MCF 10A (cell line): ENCODE data around the gene RNF214. TPM values are rescaled to one million over a fixed set of nuclear protein-coding genes. Genes with fewer than 3 reads are reported as not detected.

ENCODE experiments used
- BruUV-seq: library from RNA; stranded (reverse); fragments of 400-500 nt; replicated peaks from 2 replicates; lab custom pipeline; 2021; lab: Mats Ljungman, UMichigan
- CTCF ChIA-PET: fragments of 300-600 bp; sonication (Branson Sonifier 250); formaldehyde crosslinking; extraction: SDS; loops from one replicate; lab custom pipeline; 2021; ENCODE audit warnings: antibody characterized with exemption, inconsistent platforms; lab: Yijun Ruan, JAX
- POLR2A ChIA-PET: fragments of 300-600, 350-650 bp; sonication (Branson Sonifier 250); formaldehyde crosslinking; extraction: SDS; loops from one replicate; lab custom pipeline; 2020; ENCODE audit warnings: antibody characterized with exemption, inconsistent platforms; lab: Yijun Ruan, JAX
- DNase-seq: peaks from one replicate; pipeline ENCODE4 v3.0.0-alpha.2; 2018; ENCODE audit not compliant: unreplicated experiment
- H3K27ac Mint-ChIP-seq: one replicate; pipeline ENCODE4 v1.8.0; 2022; ENCODE audit warnings: mild to moderate bottlenecking, low read depth, mixed read lengths; ENCODE audit not compliant: unreplicated experiment
- H3K27me3 Mint-ChIP-seq: one replicate; pipeline ENCODE4 v1.8.0; 2022; ENCODE audit warnings: mixed read lengths; ENCODE audit not compliant: insufficient read depth, unreplicated experiment
- H3K36me3 Mint-ChIP-seq: one replicate; pipeline ENCODE4 v1.8.0; 2022; ENCODE audit warnings: mild to moderate bottlenecking, moderate library complexity, mixed read lengths; ENCODE audit not compliant: insufficient read depth, unreplicated experiment
- H3K4me1 Mint-ChIP-seq: one replicate; pipeline ENCODE4 v1.8.0; 2022; ENCODE audit warnings: mixed read lengths; ENCODE audit not compliant: insufficient read depth, unreplicated experiment
- H3K4me3 Mint-ChIP-seq: one replicate; pipeline ENCODE4 v1.8.0; 2022; ENCODE audit warnings: mild to moderate bottlenecking, moderate library complexity, mixed read lengths; ENCODE audit not compliant: unreplicated experiment
- H3K9me3 Mint-ChIP-seq: one replicate; pipeline ENCODE4 v1.8.0; 2022; ENCODE audit warnings: mixed read lengths; ENCODE audit not compliant: unreplicated experiment
- intact Hi-C: fragments of 100-400 bp; cut with micrococcal nuclease; formaldehyde crosslinking; loops from 2 replicates; pipeline ENCODE4 v1.14.1; 2022
- total RNA-seq: library from RNA; stranded (reverse); gene quantifications from 2 replicates; pipeline ENCODE4 v1.2.3, GENCODE V29; 2022
- TF ChIP-seq, protein P1 (sequence below): fragments of 200-600 bp; IDR thresholded peaks from one replicate; pipeline ENCODE4 v1.8.0; 2022; ENCODE audit warnings: antibody characterized with exemption, mild to moderate bottlenecking; ENCODE audit not compliant: unreplicated experiment

Gene RNF214
- total RNA-seq, 1 experiment from 2014 or later: 23.3 TPM

DNA sequence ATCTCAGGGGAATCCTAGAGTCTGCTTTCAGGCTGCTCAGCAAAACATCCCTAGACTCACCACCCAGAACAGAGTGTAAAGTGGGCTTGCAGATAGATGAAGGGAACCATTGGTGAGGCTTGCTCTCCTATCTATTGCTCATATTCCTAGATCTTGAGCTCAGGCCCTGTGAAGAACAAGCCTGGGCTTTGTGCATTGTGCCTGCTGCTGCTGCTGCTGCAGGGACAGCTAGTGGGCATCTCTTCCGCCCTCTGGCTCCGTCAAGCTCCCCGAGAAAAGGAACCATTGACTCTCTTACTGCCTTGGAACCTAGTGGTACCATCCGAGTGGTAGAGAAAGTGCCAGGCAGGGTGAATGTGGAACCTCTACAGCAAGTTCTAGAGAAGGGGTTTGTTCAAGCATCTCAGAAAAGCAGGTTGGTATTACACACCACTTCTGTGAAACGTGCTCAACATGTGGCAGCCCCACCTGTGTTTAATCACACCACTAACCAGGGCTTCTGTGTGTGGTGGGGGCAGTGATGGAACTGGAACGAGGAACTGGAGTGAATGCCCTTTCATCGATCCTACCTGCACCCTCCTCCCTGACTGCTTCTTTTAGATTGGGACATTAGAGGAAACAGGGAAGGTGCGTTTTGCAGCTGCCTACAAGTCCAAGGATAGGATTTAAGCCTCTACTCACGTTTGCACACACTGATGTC is 63.1 kb downstream of the RNF214 start:
- Mint-ChIP-seq H3K36me3 (peaks cover 13% of the 10 kb centered on the region), H3K9me3 (no peaks in the 10 kb centered on the region), H3K27me3 (no peaks in the 10 kb centered on the region), H3K4me1 (peaks cover under 1% of the 10 kb centered on the region), H3K4me3 (no peak overlapping the region), H3K27ac (no peak overlapping the region)
- BruUV-seq: no TSS peak
- ChIA-PET POLR2A (interaction anchor here (0.6 to 1.0 kb wide), 3 partner anchors 8 to 10 kb away, joined by 3 to 6 read pairs (median 3); no protein-coding TSS in a partner anchor), CTCF (no interaction called here)
- intact Hi-C loops: no loop called here
- no peak for DNase-seq
- TF ChIP-seq, protein P1, sequence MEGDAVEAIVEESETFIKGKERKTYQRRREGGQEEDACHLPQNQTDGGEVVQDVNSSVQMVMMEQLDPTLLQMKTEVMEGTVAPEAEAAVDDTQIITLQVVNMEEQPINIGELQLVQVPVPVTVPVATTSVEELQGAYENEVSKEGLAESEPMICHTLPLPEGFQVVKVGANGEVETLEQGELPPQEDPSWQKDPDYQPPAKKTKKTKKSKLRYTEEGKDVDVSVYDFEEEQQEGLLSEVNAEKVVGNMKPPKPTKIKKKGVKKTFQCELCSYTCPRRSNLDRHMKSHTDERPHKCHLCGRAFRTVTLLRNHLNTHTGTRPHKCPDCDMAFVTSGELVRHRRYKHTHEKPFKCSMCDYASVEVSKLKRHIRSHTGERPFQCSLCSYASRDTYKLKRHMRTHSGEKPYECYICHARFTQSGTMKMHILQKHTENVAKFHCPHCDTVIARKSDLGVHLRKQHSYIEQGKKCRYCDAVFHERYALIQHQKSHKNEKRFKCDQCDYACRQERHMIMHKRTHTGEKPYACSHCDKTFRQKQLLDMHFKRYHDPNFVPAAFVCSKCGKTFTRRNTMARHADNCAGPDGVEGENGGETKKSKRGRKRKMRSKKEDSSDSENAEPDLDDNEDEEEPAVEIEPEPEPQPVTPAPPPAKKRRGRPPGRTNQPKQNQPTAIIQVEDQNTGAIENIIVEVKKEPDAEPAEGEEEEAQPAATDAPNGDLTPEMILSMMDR: no peak

DNA sequence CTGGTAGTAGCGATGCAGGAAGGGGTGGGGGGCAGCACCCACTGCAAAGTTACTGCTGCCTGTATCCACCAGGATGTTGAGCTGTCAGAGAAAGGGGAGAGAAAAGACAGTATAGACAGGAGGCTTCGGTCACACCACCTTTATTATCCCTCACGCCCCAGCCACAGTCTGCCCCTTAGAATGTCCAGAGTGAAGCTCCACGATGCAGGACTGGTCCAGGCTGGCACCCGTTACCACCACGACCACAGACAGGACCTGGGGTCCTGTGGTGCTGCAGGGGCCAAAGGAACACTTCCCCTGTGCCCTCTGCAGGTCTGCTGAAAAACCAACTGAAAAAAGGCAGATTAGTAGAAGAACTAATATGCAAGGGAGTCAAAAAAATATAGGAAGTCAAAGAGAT is 64.4 kb downstream of the RNF214 start:
- DNase-seq: no peak
- H3K4me1 Mint-ChIP-seq: peaks cover 6% of the 10 kb centered on the region
- H3K27ac Mint-ChIP-seq: no peak overlapping the region
- no TSS peak for BruUV-seq
- H3K4me3 Mint-ChIP-seq: no peak overlapping the region
- TF ChIP-seq, protein P1: no peak
- peaks cover under 1% of the 10 kb centered on the region for H3K36me3 Mint-ChIP-seq
- ChIA-PET CTCF (no interaction called here), POLR2A (interaction anchor here (0.8 kb wide), 1 partner anchor 31 kb away, joined by 3 read pairs; the partner anchor contains the start of gene CEP164)
- no peaks in the 10 kb centered on the region for H3K27me3 Mint-ChIP-seq
- no peaks in the 10 kb centered on the region for H3K9me3 Mint-ChIP-seq
- intact Hi-C loops: no loop called here

DNA sequence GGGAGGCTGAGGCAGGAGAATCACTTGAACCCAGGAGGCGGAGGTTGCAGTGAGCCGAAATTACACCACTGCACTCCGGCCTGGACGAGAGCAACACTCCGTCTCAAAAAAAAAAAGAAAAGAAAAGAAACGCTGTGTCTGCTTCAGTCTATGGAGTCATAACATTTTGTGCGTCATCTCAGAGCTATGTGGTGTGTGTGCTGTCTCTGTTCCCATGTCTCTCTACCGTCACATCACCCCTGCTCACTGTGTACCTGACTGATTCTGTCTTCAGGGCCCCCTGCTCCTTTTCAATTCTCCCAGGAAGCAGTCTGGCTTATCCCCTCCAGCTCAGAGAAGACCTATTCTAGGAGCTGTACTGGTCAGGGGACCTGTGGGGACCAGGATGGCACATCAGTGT is 65.7 kb downstream of the RNF214 start:
- BruUV-seq: no TSS peak
- Mint-ChIP-seq H3K27me3 (no peaks in the 10 kb centered on the region), H3K27ac (no peak overlapping the region)

More for the DNA sequence above, 65.7 kb downstream of the RNF214 start:
- Mint-ChIP-seq H3K36me3 (no peaks in the 10 kb centered on the region), H3K9me3 (no peaks in the 10 kb centered on the region), H3K4me1 (peaks cover 6% of the 10 kb centered on the region), H3K4me3 (no peak overlapping the region)
- ChIA-PET CTCF (interaction anchor here (0.8 kb wide), 1 partner anchor 76 kb away, joined by 4 read pairs; no protein-coding TSS in a partner anchor), POLR2A (interaction anchor here (0.7 to 1.3 kb wide), 2 partner anchors 11 to 18 kb away, joined by 3 read pairs; partner anchors contain the start of gene BACE1)
- intact Hi-C loops: no loop called here
- no peak for DNase-seq
- TF ChIP-seq, protein P1: no peak
